Activated CD4-positive, alpha-beta T cell treated with anti-CD3 and anti-CD28 coated beads for 36 hours (primary cell): ENCODE results near the gene TBC1D4. TPM values are rescaled to one million over a fixed set of nuclear protein-coding genes. Genes with fewer than 3 reads are reported as not detected.

Experiments used
- total RNA-seq, 2 experiments: library from RNA; stranded (reverse); gene quantifications; one replicate each; pipeline ENCODE4 v1.2.3, GENCODE V29; 2021

Gene TBC1D4
- total RNA-seq, 2 experiments from 2014 or later = 29.4 to 31.7 TPM

Other genes with a start within 250 kb of the TBC1D4 start
- 100 to 1,000 TPM; 103 to 121 TPM for gene COMMD6, start 55.7 kb upstream of the TBC1D4 start, total RNA-seq
- 10 to 100 TPM; 42.2 to 45.3 TPM for gene UCHL3, start 67.6 kb upstream of the TBC1D4 start, total RNA-seq
- 10 to 100 TPM; 11.7 to 15.5 TPM for gene LMO7, start 154.2 kb upstream of the TBC1D4 start, total RNA-seq